ENCODE results near the gene SPO11. TPM values are rescaled to one million over a fixed set of nuclear protein-coding genes. Genes with fewer than 3 reads are reported as not detected.
A peak's percentile ranks its signal among the peaks of the same experiment; 100 is the strongest.

Gene SPO11

GRCh38 chr20:57391439-57392301 is 62.1 kb downstream of the SPO11 start:
- Histone ChIP-seq H4K8ac (ENCODE audit: low read depth, low read length) (no peak overlapping the region), H3K18ac (ENCODE audit: low read length) (peak overlapping the region; percentile 51), H3K4me1 (ENCODE audit: control insufficient read depth, low read depth, low read length) (peaks cover 3% of the 10 kb centered on the region), H2BK15ac (replicated peaks; ENCODE audit: low read depth) (no peak overlapping the region), H3K4ac (ENCODE audit: low read depth, low read length) (peak overlapping the region; percentile 63), H4K5ac (ENCODE audit: low read length) (no peak overlapping the region), H3K79me1 (ENCODE audit: low read length) (peaks cover 19% of the 10 kb centered on the region), H2BK5ac (ENCODE audit: low read length) (no peak overlapping the region), H3K79me2 (ENCODE audit: control insufficient read depth, insufficient read depth, low read length) (peaks cover 33% of the 10 kb centered on the region), H3K23ac (ENCODE audit: low read length) (no peak overlapping the region), H3K27ac (ENCODE audit: low read depth, low read length) (no peak overlapping the region), H2AK5ac (ENCODE audit: low read length) (no peak overlapping the region), H2BK120ac (ENCODE audit: low read depth, low read length) (no peak overlapping the region), H3K56ac (ENCODE audit: low read length) (peak overlapping the region; percentile 90), H3K36me3 (ENCODE audit: control insufficient read depth, insufficient read depth, low read length) (peaks cover 7% of the 10 kb centered on the region), H3K27me3 (ENCODE audit: insufficient read depth, low read length, poor library complexity) (no peaks in the 10 kb centered on the region), H3K9ac (ENCODE audit: low read length) (peak overlapping the region; percentile 87), H3K4me3 (ENCODE audit: low read length) (peak overlapping the region; percentile 79), H3K4me2 (ENCODE audit: low read length) (peak overlapping the region; percentile 74)
- no CpG with 5 or more reads among the region's 98 CpGs for WGBS (ENCODE audit: extremely low coverage, insufficient coverage, low lambda C conversion rate)
- DNase-seq: no peak

GRCh38 chr20:57392512-57393271 is 63.1 kb downstream of the SPO11 start:
- whole genome bisulfite sequencing (ENCODE audit: extremely low coverage, insufficient coverage, low lambda C conversion rate): no CpG with 5 or more reads among the region's 33 CpGs
- no peak for DNase-seq
- Histone ChIP-seq H3K27ac (ENCODE audit: low read depth, low read length) (no peak overlapping the region), H3K56ac (ENCODE audit: low read length) (peak overlapping the region; percentile 69), H2BK5ac (ENCODE audit: low read length) (no peak overlapping the region), H3K79me2 (ENCODE audit: control insufficient read depth, insufficient read depth, low read length) (peaks cover 40% of the 10 kb centered on the region), H3K9ac (ENCODE audit: low read length) (peak overlapping the region; percentile 70), H3K4me1 (ENCODE audit: control insufficient read depth, low read depth, low read length) (peaks cover 3% of the 10 kb centered on the region), H4K8ac (ENCODE audit: low read depth, low read length) (no peak overlapping the region), H2AK5ac (ENCODE audit: low read length) (no peak overlapping the region), H2BK15ac (replicated peaks; ENCODE audit: low read depth) (no peak overlapping the region), H3K4me3 (ENCODE audit: low read length) (peak overlapping the region; percentile 33), H3K27me3 (ENCODE audit: insufficient read depth, low read length, poor library complexity) (no peaks in the 10 kb centered on the region), H3K4me2 (ENCODE audit: low read length) (peak overlapping the region; percentile 40), H3K18ac (ENCODE audit: low read length) (peak overlapping the region; percentile 51), H2BK120ac (ENCODE audit: low read depth, low read length) (no peak overlapping the region), H3K79me1 (ENCODE audit: low read length) (peaks cover 27% of the 10 kb centered on the region), H3K4ac (ENCODE audit: low read depth, low read length) (no peak overlapping the region), H3K36me3 (ENCODE audit: control insufficient read depth, insufficient read depth, low read length) (peaks cover 12% of the 10 kb centered on the region), H3K23ac (ENCODE audit: low read length) (no peak overlapping the region), H4K5ac (ENCODE audit: low read length) (no peak overlapping the region)

Small RNA genes within 50 kb of the gene (small RNA-seq; reads per million reads assigned to genes)
- gene MIR4325 (ENCODE audit: insufficient read depth): not detected
- not detected for gene RF00019 (ENCODE audit: insufficient read depth)
- gene RPL39P39 (ENCODE audit: insufficient read depth): not detected
